ENCODE data around the gene UGT3A2.

The UGT3A2 gene

GRCh38 chr5:36066540-36067210 lies at the start of gene UGT3A2:
Gene UGT3A2, minus strand, starts transcription at chr5:36066882. Its CDS starts 93 bp downstream, at chr5:36066789.
- DNase-seq = no peak

GRCh38 chr5:36111238-36111637 lies 44.6 kb upstream of the UGT3A2 start:
- DNase-seq = no peak

GRCh38 chr5:36108758-36109460 lies 42.2 kb upstream of the UGT3A2 start:
- no peak for DNase-seq

DNA sequence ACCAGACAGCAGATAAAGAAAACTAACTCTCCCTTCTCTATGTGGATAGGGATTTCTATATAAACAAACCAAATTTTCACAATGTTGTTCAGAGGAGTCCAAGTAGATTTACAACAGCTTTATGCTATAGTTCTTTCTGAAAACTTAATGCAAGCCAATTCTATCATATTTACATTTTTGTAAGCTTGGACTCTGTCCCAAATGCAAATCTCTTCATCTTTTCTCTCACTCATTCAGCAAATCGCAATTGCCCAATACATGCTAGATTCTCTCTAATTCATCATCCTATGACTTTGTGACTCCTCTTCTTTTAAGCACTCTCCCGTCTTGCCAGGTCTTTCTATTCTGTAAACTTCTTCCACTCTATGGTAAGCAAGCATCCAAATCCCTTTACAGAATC lies 39.1 kb upstream of the UGT3A2 start:
- DNase-seq = no peak

GRCh38 chr5:36099748-36100147 lies 33.1 kb upstream of the UGT3A2 start:
- DNase-seq = no peak

GRCh38 chr5:36096486-36096885 lies 29.8 kb upstream of the UGT3A2 start:
- DNase-seq = no peak

DNA sequence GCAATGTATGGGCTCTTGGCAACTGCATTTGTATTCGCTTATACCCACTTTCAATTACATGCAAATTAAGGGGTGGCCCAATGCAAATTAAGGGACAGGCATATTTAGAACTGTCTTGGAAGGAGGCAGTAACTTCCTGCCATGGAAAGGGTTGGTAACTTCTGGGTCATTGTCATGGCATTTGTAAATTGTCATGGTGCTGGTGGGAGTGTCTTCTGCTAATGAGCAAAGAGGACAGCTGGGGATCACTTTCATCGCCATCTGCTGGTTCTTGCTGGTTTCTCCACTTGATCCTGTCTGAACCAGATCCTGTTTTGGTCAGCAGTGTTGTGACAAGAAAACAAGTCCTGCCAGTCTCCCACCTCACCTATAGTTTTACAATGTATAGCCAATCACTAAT lies 23.3 kb upstream of the UGT3A2 start:
- DNase-seq = peak; percentile 48

DNA sequence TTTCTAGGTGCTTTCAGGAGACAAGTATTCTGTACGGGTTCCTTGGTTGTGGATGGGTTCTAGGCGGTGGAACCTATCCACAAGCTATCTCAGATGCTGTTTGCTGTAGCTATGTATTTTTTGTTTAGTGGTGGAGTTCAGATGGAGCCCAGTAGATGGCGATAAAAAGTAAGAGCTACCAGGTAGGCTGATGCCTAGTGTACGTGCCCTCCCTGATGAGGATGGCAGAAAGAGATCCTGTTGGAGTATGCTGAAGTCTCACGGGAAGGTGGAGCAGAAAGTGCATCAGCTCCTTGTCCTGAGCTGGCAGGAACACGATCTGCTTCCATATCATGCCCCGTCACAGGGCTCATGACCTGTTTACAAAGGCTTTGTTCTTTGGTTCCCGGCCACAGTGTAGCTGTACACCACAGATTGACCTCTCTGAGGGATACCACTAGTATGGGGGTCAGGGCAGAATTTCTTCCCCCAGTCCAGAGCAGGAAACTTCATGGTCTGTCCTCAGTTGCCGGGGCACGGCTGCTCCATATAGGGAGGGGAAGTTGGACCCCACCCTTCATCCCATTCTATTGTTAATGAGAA lies 12.6 kb upstream of the UGT3A2 start:
- peak; percentile 76 for DNase-seq

DNA sequence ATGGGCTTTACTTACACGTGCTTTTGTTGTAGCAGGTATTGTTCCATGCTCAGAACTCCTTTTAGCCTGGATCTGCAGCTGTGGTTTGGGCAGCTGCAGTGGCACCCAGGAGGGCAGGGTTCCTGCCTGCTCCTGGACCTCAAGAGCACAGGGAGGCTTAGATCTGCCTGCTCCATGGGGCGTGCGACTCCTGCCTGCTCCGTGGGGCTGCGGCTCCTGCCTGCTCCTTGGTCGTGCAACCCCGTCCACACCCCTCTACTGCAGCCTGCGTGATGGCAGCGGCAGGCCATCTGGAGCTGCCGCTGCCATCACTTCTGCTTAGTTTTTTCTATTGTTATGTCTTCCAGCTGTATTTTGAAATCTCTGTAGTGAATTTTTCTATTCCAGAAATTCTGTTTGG lies 11.7 kb upstream of the UGT3A2 start:
- DNase-seq = no peak

DNA sequence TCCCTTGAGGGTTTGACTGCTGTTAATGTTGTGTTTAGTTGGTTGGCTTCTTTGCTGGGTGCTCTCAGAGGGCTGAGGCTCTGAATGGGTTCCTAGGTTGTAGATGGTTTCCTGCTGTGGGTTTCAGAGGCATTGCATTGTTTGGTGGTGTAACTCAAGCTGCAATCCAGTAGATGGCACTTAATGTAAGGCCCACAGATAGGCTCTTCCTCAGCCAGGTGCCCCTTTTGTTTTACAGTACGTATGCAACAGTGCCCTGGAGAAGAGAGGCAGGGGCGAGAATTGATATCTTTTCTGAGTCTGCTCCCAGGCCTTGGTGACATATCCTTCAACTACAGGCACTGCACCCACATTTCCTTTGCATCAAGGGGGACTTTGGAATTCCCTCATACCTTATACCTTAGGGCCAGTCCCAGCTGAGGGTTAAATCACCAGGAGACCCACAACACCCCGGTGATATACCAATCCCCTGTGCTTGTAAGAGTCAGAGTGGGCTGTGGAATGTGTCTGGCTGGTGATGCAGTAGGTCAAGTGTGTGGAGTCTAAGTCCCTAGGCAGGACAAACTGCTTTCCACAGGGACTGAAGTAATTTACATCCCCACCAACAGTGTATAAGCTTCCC lies 7.0 kb upstream of the UGT3A2 start:
- DNase-seq = peak; percentile 35

- DNase-seq = no peak
Observed at GRCh38 chr5:36070687-36071571, 4.2 kb upstream of the UGT3A2 start.

DNA sequence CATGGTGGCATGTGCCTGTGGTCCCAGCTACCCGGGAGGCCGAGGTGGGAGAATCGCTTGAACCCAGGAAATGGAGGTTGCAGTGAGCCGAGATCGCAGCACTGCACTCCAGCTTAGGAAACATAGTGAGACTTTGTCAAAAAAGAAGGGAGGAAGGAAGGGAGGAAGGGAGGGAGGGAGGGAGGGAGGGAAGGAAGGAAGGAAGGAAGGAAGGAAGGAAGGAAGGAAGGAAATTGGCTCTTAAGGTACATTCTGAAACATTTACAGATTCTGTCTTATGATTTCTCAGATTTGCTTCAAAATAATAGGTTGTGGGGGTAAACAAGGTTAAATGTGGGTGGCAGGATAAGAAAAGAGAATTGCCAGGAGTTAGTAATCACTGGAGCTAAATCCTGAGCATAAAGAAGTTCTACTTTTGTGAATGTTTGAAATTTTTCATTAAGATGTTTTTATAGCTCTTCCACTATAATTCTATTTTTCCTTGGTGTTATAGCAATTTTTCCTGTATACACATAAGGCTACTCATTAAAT lies 2.1 kb upstream of the UGT3A2 start:
- DNase-seq = no peak

DNA sequence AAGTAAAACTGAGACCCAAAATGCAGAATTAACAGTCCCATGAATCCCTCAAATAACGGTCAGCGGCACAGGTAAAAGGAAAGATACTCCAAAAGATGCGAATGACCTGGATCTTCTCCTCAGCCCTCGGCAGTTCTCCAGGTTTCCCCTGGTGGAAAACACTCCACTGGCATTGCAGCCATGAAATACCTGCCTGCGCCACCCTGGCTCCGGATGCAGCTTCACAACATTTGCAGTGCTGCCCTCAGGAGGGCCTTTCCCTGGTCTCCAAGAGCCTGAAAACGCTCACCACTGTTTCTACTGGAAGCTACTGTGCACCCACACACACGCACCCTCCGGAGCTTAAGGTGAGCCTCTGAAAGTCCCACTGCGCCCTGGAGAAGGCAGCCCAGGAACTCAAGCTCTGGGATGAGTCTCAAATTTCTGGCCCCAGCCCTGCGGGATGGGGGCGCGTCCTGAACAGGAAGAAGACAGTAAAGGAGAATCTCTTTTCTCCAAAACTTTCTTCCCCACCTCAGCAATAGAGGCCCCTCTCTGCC lies 612 bp downstream of the UGT3A2 start:
- DNase-seq = no peak

DNA sequence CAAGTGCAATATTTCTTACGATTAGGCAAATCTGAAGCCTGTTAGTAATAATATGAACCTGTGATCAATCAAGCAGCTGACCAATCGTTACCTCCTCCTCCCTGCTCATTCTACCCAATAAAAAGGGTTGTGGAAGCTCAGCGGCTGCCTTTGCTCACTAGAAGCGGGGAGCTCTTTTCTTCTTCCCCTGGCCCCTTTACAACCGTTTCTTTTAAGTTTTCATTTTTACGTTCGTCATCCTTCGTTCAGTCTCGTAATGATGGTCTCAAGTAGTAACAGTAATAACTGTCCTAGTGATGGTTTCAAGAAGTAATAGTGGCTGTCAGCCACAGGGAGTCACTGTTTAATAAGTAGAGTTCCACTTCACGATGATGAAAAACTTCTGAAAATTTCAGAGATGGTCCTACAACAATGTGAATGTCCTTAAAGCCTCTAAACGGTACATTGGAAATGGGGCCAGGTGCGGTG lies 6.2 kb downstream of the UGT3A2 start:
- peak; percentile 52 for DNase-seq

DNA sequence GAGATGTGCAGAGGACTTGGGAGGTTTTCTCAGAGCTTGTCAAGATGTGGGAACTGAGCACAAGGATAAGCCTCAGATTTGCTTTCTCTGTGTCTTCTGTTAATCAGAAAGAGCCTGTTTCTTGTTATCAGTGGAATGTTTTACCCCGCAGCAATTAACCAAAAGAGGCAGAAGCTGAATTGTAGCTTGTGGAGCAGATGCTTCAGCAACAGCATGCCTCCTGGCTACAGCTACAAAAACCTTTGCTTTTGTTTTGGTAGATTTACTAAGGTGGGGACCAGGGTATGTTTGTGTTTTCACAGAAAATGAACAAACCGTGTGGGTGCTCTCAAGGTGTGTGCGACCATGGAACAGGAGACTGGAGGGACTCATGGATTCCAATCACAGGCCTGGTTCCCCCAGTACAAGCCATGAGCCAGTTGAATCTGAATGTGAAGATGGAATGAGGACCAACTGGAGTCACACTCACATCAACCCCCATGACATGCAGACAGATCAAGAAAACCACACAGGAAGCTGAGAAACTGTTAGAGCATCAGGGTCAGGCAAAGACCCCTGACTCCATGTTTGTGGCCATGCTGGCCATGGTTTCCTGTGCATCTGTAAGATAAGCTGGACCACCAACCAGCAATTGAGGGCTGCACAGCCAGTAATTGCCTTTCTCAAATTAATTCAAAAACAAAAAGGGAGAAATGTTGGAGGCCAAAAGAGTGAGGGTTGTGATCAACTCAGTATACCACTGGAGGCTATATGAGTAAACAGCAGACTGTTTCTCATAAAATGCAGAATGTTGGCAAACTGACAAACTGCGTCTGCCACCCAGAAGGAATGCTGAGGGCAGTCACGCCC lies 6.9 kb downstream of the UGT3A2 start:
- peak; percentile 8 for DNase-seq

DNA sequence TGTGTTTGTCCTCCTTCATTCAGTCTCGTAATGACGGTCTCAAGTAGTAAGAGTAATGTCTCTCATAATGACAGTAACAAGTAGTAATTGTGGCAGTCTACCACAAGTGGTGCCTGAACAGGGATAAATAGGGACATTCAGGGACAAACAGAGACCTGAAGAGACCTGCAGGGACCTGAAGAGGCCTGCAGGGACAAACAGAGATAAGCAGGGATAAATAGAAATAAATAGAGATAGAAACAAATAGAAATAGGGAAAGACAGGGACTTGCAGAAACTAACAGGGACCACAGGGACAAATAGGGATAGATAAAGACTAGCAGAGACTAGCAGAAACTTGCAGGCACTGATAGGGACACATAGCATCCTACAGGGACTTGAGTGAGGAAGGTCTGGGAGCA lies 7.9 kb downstream of the UGT3A2 start:
- DNase-seq = no peak

DNA sequence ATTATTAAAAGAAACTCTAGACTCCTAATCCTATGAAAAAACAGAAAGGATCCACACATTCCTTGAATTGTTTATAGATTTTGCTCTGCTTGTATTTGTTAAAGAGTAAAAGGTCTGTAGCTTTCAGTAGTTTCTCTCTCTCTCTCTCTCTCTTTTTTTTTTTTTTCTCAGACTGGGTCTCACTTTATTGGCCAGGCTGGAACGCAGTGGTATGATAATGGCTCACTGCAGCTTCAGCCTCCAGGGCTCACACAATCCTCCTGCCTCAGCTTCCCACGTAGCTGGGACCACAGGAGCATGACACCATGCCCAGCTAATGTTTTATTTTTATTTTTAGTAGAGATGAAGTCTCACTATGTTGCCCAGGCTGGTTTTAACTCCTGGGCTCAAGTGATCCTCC lies 9.3 kb downstream of the UGT3A2 start:
- DNase-seq = no peak

DNA sequence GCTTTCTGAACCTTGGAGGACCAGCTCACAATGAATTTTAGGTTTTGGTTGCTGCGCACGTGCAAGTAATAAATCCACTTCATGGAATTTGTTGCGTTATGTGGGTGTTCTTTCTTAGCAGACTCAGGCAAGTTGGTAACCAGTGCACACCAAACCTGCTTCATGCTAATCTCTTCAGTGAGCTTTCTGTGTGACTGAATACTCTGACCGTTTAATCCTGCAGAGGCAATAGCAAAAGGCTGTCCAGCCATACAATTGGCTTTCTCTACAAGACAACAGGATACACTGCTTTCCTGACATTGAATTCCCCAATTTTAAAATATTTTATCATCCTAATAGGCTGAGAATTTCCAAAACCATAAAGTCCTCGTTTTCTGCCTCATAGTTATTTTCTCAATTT lies 10.3 kb downstream of the UGT3A2 start:
- no peak for DNase-seq

GRCh38 chr5:36055984-36056383 lies 10.7 kb downstream of the UGT3A2 start:
- DNase-seq = no peak

DNA sequence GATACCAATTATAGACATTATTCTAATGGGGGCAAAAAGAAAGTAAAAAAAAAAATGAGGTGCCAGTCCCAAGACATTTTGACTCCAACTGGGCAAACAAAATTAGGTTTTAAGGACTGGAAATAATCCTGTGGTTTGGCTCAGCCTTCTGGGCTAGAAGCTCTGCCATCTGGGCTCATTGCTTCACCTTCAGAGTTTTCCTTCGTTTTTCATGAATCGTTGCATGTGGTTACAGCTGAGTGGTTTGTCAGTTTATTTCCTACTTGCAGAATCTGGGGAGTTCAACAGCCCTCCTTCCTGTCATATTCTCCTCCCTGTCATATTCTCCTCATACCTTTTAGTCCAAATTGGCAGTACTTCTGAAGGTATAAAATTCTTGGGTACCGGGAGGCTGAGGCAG lies 12.0 kb downstream of the UGT3A2 start:
- DNase-seq = peak; percentile 34

DNA sequence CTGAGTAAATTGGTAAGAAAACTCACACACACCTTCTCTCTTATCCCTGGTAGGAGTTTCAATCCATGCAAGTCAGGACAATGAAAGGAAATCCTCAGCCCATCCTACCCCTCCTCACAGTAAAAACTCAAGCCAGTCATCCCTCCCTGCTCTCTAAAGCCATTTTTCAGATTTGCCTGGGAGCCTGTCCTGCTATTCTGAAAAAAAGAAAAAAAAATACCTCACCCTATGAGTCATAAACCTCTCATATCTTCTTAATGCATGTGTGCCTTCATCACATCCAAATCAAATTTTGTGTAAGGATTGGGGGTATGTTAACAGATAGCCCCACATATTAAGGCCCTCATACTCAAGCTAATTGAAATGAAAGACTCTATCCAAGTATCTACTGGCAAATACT lies 14.1 kb downstream of the UGT3A2 start:
- DNase-seq = no peak
